AG04450 (cell line): ENCODE data around the gene CALML6. TPM values are rescaled to one million over a fixed set of nuclear protein-coding genes. Genes with fewer than 3 reads are reported as not detected.

Source experiments
- CTCF ChIA-PET: fragments of 300-600, 350-600 bp; formaldehyde crosslinking; extraction: SDS; loops from one replicate; lab custom pipeline; 2022; ENCODE audit warnings: antibody characterized with exemption, inconsistent platforms; lab: Charles Lee
- POLR2A ChIA-PET: fragments of 350-600 bp; formaldehyde crosslinking; extraction: SDS; loops from one replicate; lab custom pipeline; 2021; ENCODE audit warnings: antibody characterized with exemption, inconsistent platforms; lab: Yijun Ruan, JAX
- DNase-seq: peaks from one replicate; pipeline ENCODE4 v3.0.0-alpha.2; 2011; ENCODE audit warnings: low read depth, low spot score
- H3K27ac ChIP-seq: one replicate; pipeline ENCODE4 v1.5.1; 2012; ENCODE audit warnings: low read depth, low read length, control low read depth
- H3K27me3 ChIP-seq: one replicate; pipeline ENCODE4 v1.6.0; 2012; ENCODE audit warnings: low read length; ENCODE audit not compliant: control insufficient read depth, insufficient read depth
- H3K4me3 ChIP-seq: 2 replicates; pipeline ENCODE4 v1.5.1; 2011; ENCODE audit warnings: mild to moderate bottlenecking, low read depth, low read length, control low read depth
- H3K9me3 ChIP-seq: 2 replicates; pipeline ENCODE4 v1.5.1; 2012; ENCODE audit warnings: low read length; ENCODE audit not compliant: control insufficient read depth, insufficient read depth
- polyA plus RNA-seq: library from polyadenylated mRNA; depleted of rRNA; stranded (reverse); fragments of >200 nt; gene quantifications from 2 replicates; pipeline ENCODE4 v1.2.3, GENCODE V29; 2011
- TF ChIP-seq, protein P1 (sequence below): IDR thresholded peaks from 2 replicates; pipeline ENCODE4 v1.5.1; 2011; ENCODE audit warnings: low read depth, low read length, control low read depth, inconsistent platforms

The CALML6 gene
- polyA plus RNA-seq, 1 experiment, result 0.21 TPM

DNA sequence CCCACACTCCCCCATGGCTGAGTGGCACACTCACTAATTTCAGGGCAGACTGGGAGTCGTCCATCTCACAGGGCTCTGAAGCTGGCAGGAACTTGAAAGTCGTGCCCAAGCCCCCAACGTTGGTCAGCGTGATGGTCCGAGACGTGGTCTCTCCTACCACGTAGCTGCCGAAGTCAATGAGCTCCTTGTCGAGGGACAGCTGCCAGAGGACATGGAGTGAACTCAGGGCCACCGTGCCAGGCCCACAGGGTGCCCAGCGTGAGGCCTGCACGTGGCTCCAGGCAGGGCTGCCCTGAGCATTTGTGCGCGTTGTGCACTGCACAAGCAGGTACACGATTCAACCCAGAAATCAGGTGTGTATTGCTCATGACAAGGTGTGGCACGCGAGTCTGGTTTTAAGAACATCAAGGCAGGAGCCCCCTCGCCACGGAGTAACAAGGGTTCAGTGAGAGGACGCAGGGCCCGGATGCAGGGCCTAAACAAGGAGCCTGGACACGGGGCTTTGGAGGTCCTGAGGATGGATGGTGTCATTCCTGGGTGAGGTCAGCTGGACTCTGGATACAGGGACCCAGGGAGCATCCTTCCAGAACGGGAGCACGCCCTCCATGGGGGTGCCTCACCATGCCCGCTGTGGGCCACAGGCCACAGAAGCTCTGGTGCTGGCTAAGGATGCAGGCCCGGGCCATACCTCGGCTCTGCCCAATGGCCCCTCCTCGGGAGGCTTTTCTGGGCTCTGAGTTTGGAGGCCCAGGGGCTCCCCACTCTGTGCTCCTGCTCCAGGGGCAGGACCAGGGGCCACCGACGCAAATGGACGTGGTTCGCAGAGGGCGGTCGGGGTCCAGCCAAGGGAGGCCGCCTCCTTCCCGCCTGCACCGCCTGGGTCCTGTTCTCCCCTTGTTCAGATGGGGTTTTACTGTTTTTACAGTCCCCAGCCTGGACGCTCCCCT is 41.8 kb downstream of the CALML6 start:
- Histone ChIP-seq H3K27ac (no peak overlapping the region), H3K27me3 (peaks cover 28% of the 10 kb centered on the region), H3K4me3 (no peak overlapping the region), H3K9me3 (peaks cover 5% of the 10 kb centered on the region; the same call in 1 of the 2 replicates)
- ChIA-PET POLR2A (interaction anchor here (0.6 kb wide), 1 partner anchor 219 kb away, joined by 3 read pairs; no protein-coding TSS in a partner anchor), CTCF (interaction anchor here (0.8 kb wide), 1 partner anchor 88 kb away, joined by 5 read pairs; no protein-coding TSS in a partner anchor)
- TF ChIP-seq, protein P1, sequence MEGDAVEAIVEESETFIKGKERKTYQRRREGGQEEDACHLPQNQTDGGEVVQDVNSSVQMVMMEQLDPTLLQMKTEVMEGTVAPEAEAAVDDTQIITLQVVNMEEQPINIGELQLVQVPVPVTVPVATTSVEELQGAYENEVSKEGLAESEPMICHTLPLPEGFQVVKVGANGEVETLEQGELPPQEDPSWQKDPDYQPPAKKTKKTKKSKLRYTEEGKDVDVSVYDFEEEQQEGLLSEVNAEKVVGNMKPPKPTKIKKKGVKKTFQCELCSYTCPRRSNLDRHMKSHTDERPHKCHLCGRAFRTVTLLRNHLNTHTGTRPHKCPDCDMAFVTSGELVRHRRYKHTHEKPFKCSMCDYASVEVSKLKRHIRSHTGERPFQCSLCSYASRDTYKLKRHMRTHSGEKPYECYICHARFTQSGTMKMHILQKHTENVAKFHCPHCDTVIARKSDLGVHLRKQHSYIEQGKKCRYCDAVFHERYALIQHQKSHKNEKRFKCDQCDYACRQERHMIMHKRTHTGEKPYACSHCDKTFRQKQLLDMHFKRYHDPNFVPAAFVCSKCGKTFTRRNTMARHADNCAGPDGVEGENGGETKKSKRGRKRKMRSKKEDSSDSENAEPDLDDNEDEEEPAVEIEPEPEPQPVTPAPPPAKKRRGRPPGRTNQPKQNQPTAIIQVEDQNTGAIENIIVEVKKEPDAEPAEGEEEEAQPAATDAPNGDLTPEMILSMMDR, result no peak
- DNase-seq, result no peak

DNA sequence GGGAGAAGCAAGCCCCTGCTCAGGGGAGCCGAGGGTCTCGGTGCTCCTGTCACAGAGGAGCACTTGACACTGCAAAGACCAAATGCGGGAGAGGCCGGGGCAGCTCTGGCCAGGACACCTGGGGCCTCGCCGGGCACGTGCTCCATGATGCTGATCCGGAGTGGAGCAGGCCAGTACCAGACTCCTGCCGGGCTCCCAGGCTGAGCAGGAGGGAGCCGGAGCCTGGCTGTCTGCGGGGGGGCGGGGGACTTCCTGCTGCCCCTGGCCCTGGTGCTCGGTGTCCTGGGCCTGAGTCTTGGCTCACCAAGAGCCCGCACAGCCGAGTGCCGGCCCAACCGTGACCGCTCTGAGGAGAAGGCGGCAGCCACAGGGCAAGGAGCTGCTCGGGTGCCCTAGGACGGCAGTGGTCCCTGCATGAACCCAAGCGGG is 42.5 kb downstream of the CALML6 start:
- DNase-seq, result no peak
- no peak overlapping the region for H3K27ac ChIP-seq
- TF ChIP-seq, protein P1, result no peak

DNA sequence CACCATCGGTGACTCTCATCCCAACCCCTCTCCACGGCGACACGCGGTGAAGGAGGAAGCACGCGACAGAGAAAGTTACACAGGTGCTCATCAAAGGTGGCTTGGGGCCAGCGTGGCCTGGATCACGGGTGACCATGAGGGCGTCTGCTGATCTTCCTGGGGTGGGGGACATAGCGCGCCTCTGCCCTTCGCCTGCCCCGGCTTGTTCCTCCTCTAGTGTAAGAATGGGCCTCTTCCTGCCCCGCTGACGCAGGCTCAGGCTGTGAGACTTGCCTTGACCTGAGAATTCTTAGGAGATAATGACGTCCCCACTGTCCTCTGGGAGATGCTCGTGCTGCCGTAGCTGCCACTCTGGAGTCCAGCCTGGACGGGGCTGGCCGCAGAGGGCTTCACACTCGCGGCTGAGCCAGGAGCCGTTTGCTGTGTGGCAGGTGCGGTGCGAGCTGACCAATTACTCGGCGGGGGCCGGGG is 43.0 kb downstream of the CALML6 start:
- DNase-seq, result no peak

More for the DNA sequence above, 42.5 kb downstream of the CALML6 start:
- ChIA-PET CTCF (no interaction called here), POLR2A (interaction anchor here (0.6 kb wide), 1 partner anchor 218 kb away, joined by 3 read pairs; no protein-coding TSS in a partner anchor)
- Histone ChIP-seq H3K4me3 (no peak overlapping the region), H3K27me3 (peaks cover 26% of the 10 kb centered on the region), H3K9me3 (peaks cover 5% of the 10 kb centered on the region; the same call in 1 of the 2 replicates)

DNA sequence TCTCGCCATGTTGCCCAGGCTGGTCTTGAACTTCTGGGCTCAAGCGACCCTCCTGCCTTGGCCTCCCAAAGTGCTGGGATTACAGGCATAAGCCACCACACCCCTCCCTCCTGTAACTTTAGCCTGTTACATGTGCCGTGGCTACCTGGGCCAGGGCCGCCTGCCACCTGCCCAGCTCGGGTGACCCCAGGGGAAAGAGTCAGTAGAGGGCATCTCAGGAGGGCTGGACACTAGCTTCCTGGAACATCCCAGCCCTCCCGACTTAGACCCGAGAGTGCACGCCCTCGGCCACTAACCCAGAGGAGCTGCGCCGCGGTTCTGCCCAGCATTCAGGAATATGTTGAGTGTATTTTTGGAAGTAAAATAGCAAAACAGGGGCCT is 44.4 kb downstream of the CALML6 start:
- DNase-seq, result no peak
- H3K27ac ChIP-seq, result no peak overlapping the region
- POLR2A ChIA-PET, result no interaction called here
- TF ChIP-seq, protein P1, result no peak
- CTCF ChIA-PET, result interaction anchor here (1.0 to 4.7 kb wide), 2 partner anchors 86 to 180 kb away, joined by 3 to 45 read pairs; no protein-coding TSS in a partner anchor
- no peak overlapping the region for H3K4me3 ChIP-seq
- peaks cover 5% of the 10 kb centered on the region; the same call in 1 of the 2 replicates for H3K9me3 ChIP-seq
- H3K27me3 ChIP-seq, result peaks cover 25% of the 10 kb centered on the region

More for the DNA sequence above, 43.0 kb downstream of the CALML6 start:
- H3K27me3 ChIP-seq, result peaks cover 23% of the 10 kb centered on the region
- H3K27ac ChIP-seq, result no peak overlapping the region
- TF ChIP-seq, protein P1, result no peak
- POLR2A ChIA-PET, result no interaction called here
- no peak overlapping the region for H3K4me3 ChIP-seq
- H3K9me3 ChIP-seq, result peaks cover 5% of the 10 kb centered on the region; the same call in 1 of the 2 replicates
- CTCF ChIA-PET, result interaction anchor here (0.8 to 4.7 kb wide), 2 partner anchors 9 to 87 kb away, joined by 8 to 45 read pairs; no protein-coding TSS in a partner anchor
